ENCODE results near the gene MLN. TPM values are rescaled to one million over a fixed set of nuclear protein-coding genes. Genes with fewer than 3 reads are reported as not detected.

Gene MLN
- total RNA-seq, 1 experiment from 2014 or later: not detected

DNA sequence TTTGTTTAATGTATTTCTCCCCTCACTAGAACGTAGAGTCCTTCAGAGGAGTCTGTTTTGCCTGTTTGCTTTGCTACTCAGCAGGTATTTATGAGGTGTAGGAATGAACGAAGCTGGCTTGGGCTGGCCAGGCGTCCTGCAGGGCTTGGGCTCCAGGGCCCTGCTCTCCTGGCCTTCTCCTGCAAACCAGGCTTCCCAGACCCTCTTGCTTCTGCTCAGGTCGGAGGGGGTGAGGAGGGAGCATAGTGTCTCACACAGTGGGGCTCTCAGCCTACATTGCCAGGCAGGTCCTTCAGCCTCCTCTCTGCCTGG lies 24.6 kb upstream of the MLN start:
- Mint-ChIP-seq H3K27ac (ENCODE audit: low read depth, unreplicated experiment) (no peak overlapping the region), H3K4me3 (ENCODE audit: unreplicated experiment) (no peak overlapping the region), H3K4me1 (ENCODE audit: insufficient read depth, unreplicated experiment) (peaks cover 12% of the 10 kb centered on the region), H3K36me3 (ENCODE audit: insufficient read depth, unreplicated experiment) (peaks cover 5% of the 10 kb centered on the region), H3K9me3 (ENCODE audit: unreplicated experiment) (no peaks in the 10 kb centered on the region), H3K27me3 (ENCODE audit: insufficient read depth, unreplicated experiment) (peaks cover 10% of the 10 kb centered on the region)
- no TSS peak for BruUV-seq (replicated peaks)
- CTCF ChIA-PET: interaction anchor here (0.7 kb wide), 1 partner anchor 284 kb away, joined by 3 read pairs; no protein-coding TSS in a partner anchor
- POLR2A ChIA-PET: no interaction called here
- TF ChIP-seq, protein P1, sequence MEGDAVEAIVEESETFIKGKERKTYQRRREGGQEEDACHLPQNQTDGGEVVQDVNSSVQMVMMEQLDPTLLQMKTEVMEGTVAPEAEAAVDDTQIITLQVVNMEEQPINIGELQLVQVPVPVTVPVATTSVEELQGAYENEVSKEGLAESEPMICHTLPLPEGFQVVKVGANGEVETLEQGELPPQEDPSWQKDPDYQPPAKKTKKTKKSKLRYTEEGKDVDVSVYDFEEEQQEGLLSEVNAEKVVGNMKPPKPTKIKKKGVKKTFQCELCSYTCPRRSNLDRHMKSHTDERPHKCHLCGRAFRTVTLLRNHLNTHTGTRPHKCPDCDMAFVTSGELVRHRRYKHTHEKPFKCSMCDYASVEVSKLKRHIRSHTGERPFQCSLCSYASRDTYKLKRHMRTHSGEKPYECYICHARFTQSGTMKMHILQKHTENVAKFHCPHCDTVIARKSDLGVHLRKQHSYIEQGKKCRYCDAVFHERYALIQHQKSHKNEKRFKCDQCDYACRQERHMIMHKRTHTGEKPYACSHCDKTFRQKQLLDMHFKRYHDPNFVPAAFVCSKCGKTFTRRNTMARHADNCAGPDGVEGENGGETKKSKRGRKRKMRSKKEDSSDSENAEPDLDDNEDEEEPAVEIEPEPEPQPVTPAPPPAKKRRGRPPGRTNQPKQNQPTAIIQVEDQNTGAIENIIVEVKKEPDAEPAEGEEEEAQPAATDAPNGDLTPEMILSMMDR (IDR thresholded peaks at IDR 0.05; ENCODE audit: unreplicated experiment): no peak
- no peak for DNase-seq (ENCODE audit: unreplicated experiment)
- intact Hi-C loops (cut with micrococcal nuclease): no loop called here

DNA sequence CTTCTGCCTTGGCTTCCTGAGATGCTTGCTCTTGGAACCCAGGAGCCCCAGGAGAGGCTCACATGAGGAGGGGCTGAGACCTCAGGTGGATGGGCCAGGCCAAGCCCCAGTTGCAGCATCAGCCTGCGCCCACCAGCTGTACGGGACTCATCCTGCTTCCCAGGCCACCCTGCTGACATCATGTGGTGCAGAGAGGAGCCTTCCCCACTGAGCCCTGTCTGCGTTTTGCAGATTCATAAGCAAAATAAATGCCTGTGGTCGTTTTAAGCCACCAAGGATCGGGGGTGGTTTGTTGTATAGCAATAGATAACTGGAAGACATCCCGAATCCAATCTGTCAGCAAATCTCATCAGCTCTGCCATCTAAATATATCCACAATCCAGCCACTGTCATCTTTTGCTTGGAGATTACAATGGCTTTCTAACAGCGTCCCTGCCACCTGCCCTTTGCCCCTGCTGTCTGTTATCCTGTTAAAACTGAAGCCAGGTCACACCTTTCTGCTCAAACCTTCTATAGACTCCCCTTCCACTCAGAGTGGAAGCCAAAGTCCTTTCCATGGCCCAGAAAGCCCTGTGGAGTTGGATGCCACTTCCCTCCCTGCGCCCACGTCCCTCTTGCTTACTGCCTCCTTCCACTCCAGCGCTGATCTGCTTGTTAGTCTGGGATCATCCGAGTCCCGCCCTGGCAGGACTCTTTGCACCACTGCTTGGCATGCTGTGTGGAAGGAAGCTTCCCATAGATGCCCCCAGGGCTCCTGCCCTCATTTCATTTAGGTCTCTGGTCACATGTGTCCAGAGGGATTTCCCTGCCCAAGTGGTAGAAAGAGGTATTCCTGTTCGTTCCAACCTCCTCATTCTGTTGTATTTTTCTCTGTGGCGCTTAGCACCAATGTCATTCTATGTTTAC lies 24.0 kb upstream of the MLN start:
- POLR2A ChIA-PET: no interaction called here
- Mint-ChIP-seq H3K27me3 (ENCODE audit: insufficient read depth, unreplicated experiment) (peaks cover 10% of the 10 kb centered on the region), H3K4me3 (ENCODE audit: unreplicated experiment) (no peak overlapping the region), H3K36me3 (ENCODE audit: insufficient read depth, unreplicated experiment) (peaks cover 5% of the 10 kb centered on the region), H3K27ac (ENCODE audit: low read depth, unreplicated experiment) (no peak overlapping the region), H3K4me1 (ENCODE audit: insufficient read depth, unreplicated experiment) (peaks cover 12% of the 10 kb centered on the region), H3K9me3 (ENCODE audit: unreplicated experiment) (no peaks in the 10 kb centered on the region)
- no TSS peak for BruUV-seq (replicated peaks)
- intact Hi-C loops (cut with micrococcal nuclease): no loop called here
- no peak for DNase-seq (ENCODE audit: unreplicated experiment)
- TF ChIP-seq, protein P1 (IDR thresholded peaks at IDR 0.05; ENCODE audit: unreplicated experiment): no peak
- CTCF ChIA-PET: interaction anchor here (0.7 kb wide), 1 partner anchor 284 kb away, joined by 3 read pairs; no protein-coding TSS in a partner anchor

DNA sequence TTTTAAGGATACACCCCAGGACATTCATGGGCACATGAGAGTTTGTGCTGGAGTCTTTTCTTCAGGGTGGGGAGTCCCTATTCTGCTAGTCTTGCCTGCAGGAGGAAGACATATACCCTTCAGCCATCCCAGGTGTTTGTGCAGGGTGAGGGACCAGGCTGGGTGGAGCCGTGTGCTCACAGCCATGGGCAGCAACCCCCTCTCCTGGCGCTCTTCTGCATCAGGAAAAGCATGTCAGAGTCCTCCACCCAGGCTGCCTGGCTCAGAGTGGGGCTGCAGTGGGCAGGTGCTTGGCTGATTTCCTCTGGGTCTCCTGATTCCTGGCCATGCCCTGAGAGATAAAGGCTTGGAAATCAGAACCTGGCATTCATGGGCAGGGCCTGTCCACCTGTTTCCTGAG lies 22.7 kb upstream of the MLN start:
- ChIA-PET POLR2A (interaction anchor here (0.8 kb wide), 1 partner anchor 61 kb away, joined by 3 read pairs; no protein-coding TSS in a partner anchor), CTCF (no interaction called here)
- Mint-ChIP-seq H3K27me3 (ENCODE audit: insufficient read depth, unreplicated experiment) (peaks cover 10% of the 10 kb centered on the region), H3K36me3 (ENCODE audit: insufficient read depth, unreplicated experiment) (peaks cover 5% of the 10 kb centered on the region), H3K4me1 (ENCODE audit: insufficient read depth, unreplicated experiment) (peaks cover 12% of the 10 kb centered on the region), H3K9me3 (ENCODE audit: unreplicated experiment) (no peaks in the 10 kb centered on the region), H3K4me3 (ENCODE audit: unreplicated experiment) (no peak overlapping the region), H3K27ac (ENCODE audit: low read depth, unreplicated experiment) (no peak overlapping the region)
- intact Hi-C loops (cut with micrococcal nuclease): no loop called here
- DNase-seq (ENCODE audit: unreplicated experiment): no peak
- TF ChIP-seq, protein P1 (IDR thresholded peaks at IDR 0.05; ENCODE audit: unreplicated experiment): no peak
- no TSS peak for BruUV-seq (replicated peaks)

DNA sequence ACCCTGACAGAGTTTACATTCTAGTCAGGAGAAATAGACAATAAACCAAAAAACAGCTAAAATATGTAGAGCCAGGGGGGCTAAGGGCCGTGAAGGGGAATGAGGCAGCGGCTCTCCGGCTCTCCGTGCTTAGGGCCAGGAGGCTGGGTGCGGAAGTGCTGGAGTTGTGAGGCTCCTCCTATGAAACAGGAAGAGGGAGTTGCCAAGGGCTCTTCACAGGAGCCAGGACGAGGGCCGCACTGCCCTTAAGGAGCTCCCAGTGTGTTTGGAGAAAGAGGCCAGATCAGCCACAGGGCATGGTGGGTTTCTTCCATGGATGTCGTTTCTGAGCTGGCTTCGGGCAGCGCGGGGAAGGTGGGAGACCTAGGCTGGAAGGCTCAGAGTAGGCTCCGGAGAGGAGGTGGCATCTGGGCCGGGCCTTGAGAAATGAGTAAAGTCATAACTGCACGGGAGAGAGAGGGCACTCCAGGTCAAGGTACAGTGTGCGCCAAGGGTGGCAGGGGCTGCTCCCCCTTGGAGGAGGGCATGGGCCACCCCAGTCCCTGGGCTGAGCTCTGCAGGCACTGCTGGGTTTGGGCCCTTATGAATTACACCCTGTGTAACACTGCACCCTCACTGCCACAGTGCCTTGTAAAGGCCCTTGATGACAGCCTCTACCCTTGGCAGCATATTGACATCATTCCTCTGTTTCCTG lies 20.8 kb upstream of the MLN start:
- Mint-ChIP-seq H3K27ac (ENCODE audit: low read depth, unreplicated experiment) (peak overlapping the region; percentile 99), H3K9me3 (ENCODE audit: unreplicated experiment) (no peaks in the 10 kb centered on the region), H3K36me3 (ENCODE audit: insufficient read depth, unreplicated experiment) (peaks cover 5% of the 10 kb centered on the region), H3K27me3 (ENCODE audit: insufficient read depth, unreplicated experiment) (peaks cover 2% of the 10 kb centered on the region), H3K4me3 (ENCODE audit: unreplicated experiment) (peak overlapping the region; percentile 83), H3K4me1 (ENCODE audit: insufficient read depth, unreplicated experiment) (peaks cover 12% of the 10 kb centered on the region)
- TSS peak; percentile 68 for BruUV-seq (replicated peaks)
- CTCF ChIA-PET: interaction anchor here (0.7 to 0.9 kb wide), 3 partner anchors 16 to 147 kb away, joined by 3 read pairs; no protein-coding TSS in a partner anchor
- TF ChIP-seq, protein P1 (IDR thresholded peaks at IDR 0.05; ENCODE audit: unreplicated experiment): no peak
- intact Hi-C loops (cut with micrococcal nuclease): loop anchor here (1.0 kb wide), 1 partner anchor 203 kb away; no protein-coding TSS in a partner anchor
- DNase-seq (ENCODE audit: unreplicated experiment): peak; percentile 73
- POLR2A ChIA-PET: interaction anchor here (0.7 to 1.5 kb wide), 5 partner anchors 12 to 209 kb away, joined by 3 to 9 read pairs (median 5); partner anchors contain the start of gene LEMD2
